DMS153 (cell line): ENCODE measurements around the gene RNF225.
A peak's percentile ranks its signal among the peaks of the same experiment; 100 is the strongest.
"Not testable (repeated sequence)": the region's sequence is repeated elsewhere in the genome, so short reads cannot be mapped to it uniquely, and the experiment has no call there.

ENCODE experiments used
- DNase-seq: peaks from one replicate; lab custom pipeline; 2025; lab: John Stamatoyannopoulos, UW

RNF225 gene

GRCh38 chr19:58409010-58409790, 13.7 kb downstream of the RNF225 start:
- no peak for DNase-seq

GRCh38 chr19:58416604-58417003, 21.1 kb downstream of the RNF225 start:
- no peak for DNase-seq

GRCh38 chr19:58417071-58417470, 21.6 kb downstream of the RNF225 start:
- no peak for DNase-seq

- no peak for DNase-seq
Measured at GRCh38 chr19:58428617-58429016, 33.2 kb downstream of the RNF225 start.

GRCh38 chr19:58429745-58430144, 34.3 kb downstream of the RNF225 start:
- DNase-seq, result no peak

- DNase-seq, result no peak
Measured at GRCh38 chr19:58434217-58434616, 38.8 kb downstream of the RNF225 start.

- DNase-seq, result peak; percentile 99
Measured at GRCh38 chr19:58439576-58440554, 44.4 kb downstream of the RNF225 start, which contains the start of gene ZNF132. ZNF132 (minus strand) TSS chr19:58440153; CDS start chr19:58439821, 332 bp downstream.

GRCh38 chr19:58440556-58440955, 45.1 kb downstream of the RNF225 start:
- no peak for DNase-seq

GRCh38 chr19:58442986-58443385, 47.5 kb downstream of the RNF225 start:
- not testable (repeated sequence) for DNase-seq
